ENCODE data around the gene PYGM. TPM values are rescaled to one million over a fixed set of nuclear protein-coding genes. Genes with fewer than 3 reads are reported as not detected.

The PYGM gene
- total RNA-seq, 1 experiment from 2014 or later, result 1.6 TPM

GRCh38 chr11:64754124-64754918, 5.5 kb downstream of the PYGM start:
- Histone ChIP-seq H3K27me3 (ENCODE audit: insufficient read depth, low read depth) (no peaks in the 10 kb centered on the region), H3K79me2 (ENCODE audit: low read depth) (no peaks in the 10 kb centered on the region), H3K27ac (no peak overlapping the region), H3K36me3 (ENCODE audit: low read depth) (no peaks in the 10 kb centered on the region), H3K4me1 (replicated peaks; ENCODE audit: insufficient read depth) (no peaks in the 10 kb centered on the region), H3K4me3 (no peak overlapping the region), H2AFZ (no peak overlapping the region), H3K4me2 (no peak overlapping the region), H4K20me1 (ENCODE audit: insufficient read depth) (no peaks in the 10 kb centered on the region), H3K9me2 (ENCODE audit: insufficient read depth) (no peaks in the 10 kb centered on the region), H3F3A (ENCODE audit: insufficient read depth, low read depth) (peaks cover 12% of the 10 kb centered on the region; the same call in 1 of the 2 replicates), H3K9me3 (ENCODE audit: insufficient read depth, low read depth) (no peaks in the 10 kb centered on the region)
- CTCF ChIA-PET, result no interaction called here
- POLR2A ChIA-PET (ENCODE audit: unreplicated experiment), result no interaction called here
- no peak for DNase-seq
- intact Hi-C loops (cut with micrococcal nuclease; ENCODE audit: unreplicated experiment), result no loop called here
- TF ChIP-seq, protein P1, sequence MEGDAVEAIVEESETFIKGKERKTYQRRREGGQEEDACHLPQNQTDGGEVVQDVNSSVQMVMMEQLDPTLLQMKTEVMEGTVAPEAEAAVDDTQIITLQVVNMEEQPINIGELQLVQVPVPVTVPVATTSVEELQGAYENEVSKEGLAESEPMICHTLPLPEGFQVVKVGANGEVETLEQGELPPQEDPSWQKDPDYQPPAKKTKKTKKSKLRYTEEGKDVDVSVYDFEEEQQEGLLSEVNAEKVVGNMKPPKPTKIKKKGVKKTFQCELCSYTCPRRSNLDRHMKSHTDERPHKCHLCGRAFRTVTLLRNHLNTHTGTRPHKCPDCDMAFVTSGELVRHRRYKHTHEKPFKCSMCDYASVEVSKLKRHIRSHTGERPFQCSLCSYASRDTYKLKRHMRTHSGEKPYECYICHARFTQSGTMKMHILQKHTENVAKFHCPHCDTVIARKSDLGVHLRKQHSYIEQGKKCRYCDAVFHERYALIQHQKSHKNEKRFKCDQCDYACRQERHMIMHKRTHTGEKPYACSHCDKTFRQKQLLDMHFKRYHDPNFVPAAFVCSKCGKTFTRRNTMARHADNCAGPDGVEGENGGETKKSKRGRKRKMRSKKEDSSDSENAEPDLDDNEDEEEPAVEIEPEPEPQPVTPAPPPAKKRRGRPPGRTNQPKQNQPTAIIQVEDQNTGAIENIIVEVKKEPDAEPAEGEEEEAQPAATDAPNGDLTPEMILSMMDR (conservative IDR thresholded peaks at IDR 0.05), result no peak
- TF ChIP-seq EZH2 (IDR thresholded peaks at IDR 0.05; ENCODE audit: low read depth), result no peak
- no TSS peak for BruUV-seq (replicated peaks)

GRCh38 chr11:64753380-64754123, 6.2 kb downstream of the PYGM start:
- POLR2A ChIA-PET (ENCODE audit: unreplicated experiment), result no interaction called here
- no peak for DNase-seq
- CTCF ChIA-PET, result no interaction called here
- Histone ChIP-seq H3K27ac (no peak overlapping the region), H3K36me3 (ENCODE audit: low read depth) (no peaks in the 10 kb centered on the region), H3K79me2 (ENCODE audit: low read depth) (no peaks in the 10 kb centered on the region), H3K27me3 (ENCODE audit: insufficient read depth, low read depth) (no peaks in the 10 kb centered on the region), H3K9me2 (ENCODE audit: insufficient read depth) (no peaks in the 10 kb centered on the region), H2AFZ (no peak overlapping the region), H3F3A (ENCODE audit: insufficient read depth, low read depth) (peaks cover 12% of the 10 kb centered on the region; the same call in 1 of the 2 replicates), H3K4me1 (replicated peaks; ENCODE audit: insufficient read depth) (no peaks in the 10 kb centered on the region), H3K9me3 (ENCODE audit: insufficient read depth, low read depth) (no peaks in the 10 kb centered on the region), H3K4me3 (no peak overlapping the region), H4K20me1 (ENCODE audit: insufficient read depth) (no peaks in the 10 kb centered on the region), H3K4me2 (no peak overlapping the region)
- no TSS peak for BruUV-seq (replicated peaks)
- TF ChIP-seq EZH2 (IDR thresholded peaks at IDR 0.05; ENCODE audit: low read depth), result no peak
- TF ChIP-seq, protein P1 (conservative IDR thresholded peaks at IDR 0.05), result no peak
- intact Hi-C loops (cut with micrococcal nuclease; ENCODE audit: unreplicated experiment), result no loop called here

DNA sequence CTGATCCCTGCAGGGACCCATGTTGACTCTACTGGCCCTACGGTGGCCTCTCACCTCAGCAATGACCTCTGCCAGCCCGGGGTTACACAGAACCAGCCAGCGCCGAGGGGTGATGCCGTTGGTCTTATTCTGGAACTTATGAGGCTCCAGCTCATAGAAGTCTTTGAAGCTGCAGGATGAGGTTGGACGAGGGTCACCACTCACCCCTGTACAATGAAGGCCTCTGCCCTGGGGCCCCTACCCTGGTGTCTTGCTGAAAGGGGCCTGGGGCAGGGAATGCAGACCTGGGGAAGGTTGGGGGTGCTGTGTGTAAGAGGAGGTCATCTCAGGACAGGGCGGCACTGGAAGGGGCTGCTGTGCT, 6.8 kb downstream of the PYGM start:
- H3K36me3 ChIP-seq (ENCODE audit: low read depth), result no peaks in the 10 kb centered on the region
- POLR2A ChIA-PET (ENCODE audit: unreplicated experiment), result no interaction called here
- no peaks in the 10 kb centered on the region for H3K9me3 ChIP-seq (ENCODE audit: insufficient read depth, low read depth)
- no peak for DNase-seq
- CTCF ChIA-PET, result no interaction called here
- H3K79me2 ChIP-seq (ENCODE audit: low read depth), result no peaks in the 10 kb centered on the region
- no peak for TF ChIP-seq EZH2 (IDR thresholded peaks at IDR 0.05; ENCODE audit: low read depth)
- TF ChIP-seq, protein P1 (conservative IDR thresholded peaks at IDR 0.05), result no peak
- H3F3A ChIP-seq (ENCODE audit: insufficient read depth, low read depth), result peaks cover 18% of the 10 kb centered on the region; the same call in 1 of the 2 replicates
- H3K27me3 ChIP-seq (ENCODE audit: insufficient read depth, low read depth), result no peaks in the 10 kb centered on the region
- H3K27ac ChIP-seq, result no peak overlapping the region
- H3K4me3 ChIP-seq, result no peak overlapping the region
- no peak overlapping the region for H3K4me2 ChIP-seq
- no peaks in the 10 kb centered on the region for H4K20me1 ChIP-seq (ENCODE audit: insufficient read depth)
- no TSS peak for BruUV-seq (replicated peaks)
- no peak overlapping the region for H2AFZ ChIP-seq
- intact Hi-C loops (cut with micrococcal nuclease; ENCODE audit: unreplicated experiment), result no loop called here
- no peaks in the 10 kb centered on the region for H3K9me2 ChIP-seq (ENCODE audit: insufficient read depth)
- H3K4me1 ChIP-seq (replicated peaks; ENCODE audit: insufficient read depth), result no peaks in the 10 kb centered on the region
